DOHH2 (cell line): ENCODE measurements around the gene GIGYF2.

Experiments used
- H3F3A ChIP-seq: fragments of 200-600 bp; sonication (generic), shearing (Covaris generic); 2 replicates; pipeline ENCODE4 v1.6.0; 2016; ENCODE audit warnings: antibody characterized with exemption, mild to moderate bottlenecking; ENCODE audit not compliant: control insufficient read depth, insufficient read depth
- H3K27ac ChIP-seq: fragments of 200-600 bp; sonication (generic); 2 replicates; pipeline ENCODE4 v1.5.1; 2014; ENCODE audit warnings: low read depth, mild to moderate bottlenecking, low read length, moderate library complexity
- H3K27me3 ChIP-seq: fragments of 200-600 bp; sonication (generic); 2 replicates; pipeline ENCODE4 v1.6.1; 2014; ENCODE audit warnings: mild to moderate bottlenecking, low read length, mixed read lengths; ENCODE audit not compliant: control insufficient read depth
- H3K36me3 ChIP-seq: fragments of 200-600 bp; sonication (generic); 2 replicates; pipeline ENCODE4 v1.6.1; 2014; ENCODE audit warnings: mild to moderate bottlenecking, low read length, moderate library complexity, mixed read lengths; ENCODE audit not compliant: control insufficient read depth
- H3K4me1 ChIP-seq: fragments of 200-600 bp; sonication (generic); 2 replicates; pipeline ENCODE4 v1.6.1; 2014; ENCODE audit warnings: mild to moderate bottlenecking, low read length, mixed read lengths; ENCODE audit not compliant: control insufficient read depth
- H3K4me2 ChIP-seq: fragments of 200-600 bp; sonication (generic); 2 replicates; pipeline ENCODE4 v1.6.0; 2014; ENCODE audit warnings: mild to moderate bottlenecking, low read length, moderate library complexity
- H3K4me3 ChIP-seq: fragments of 200-600 bp; sonication (generic); 2 replicates; pipeline ENCODE4 v1.5.1; 2014; ENCODE audit warnings: mild to moderate bottlenecking, low read length, mixed read lengths
- H3K79me2 ChIP-seq: fragments of 200-600 bp; sonication (generic); 2 replicates; pipeline ENCODE4 v1.6.1; 2014; ENCODE audit warnings: mild to moderate bottlenecking, low read length, mixed read lengths; ENCODE audit not compliant: control insufficient read depth
- H3K9me2 ChIP-seq: fragments of 200-600 bp; sonication (generic); replicated peaks from 2 replicates; pipeline ENCODE4 v1.6.1; 2014; ENCODE audit warnings: mild to moderate bottlenecking, low read length, mixed read lengths; ENCODE audit not compliant: control insufficient read depth
- H3K9me3 ChIP-seq: fragments of 200-600 bp; sonication (generic); 2 replicates; pipeline ENCODE4 v1.6.1; 2014; ENCODE audit warnings: antibody characterized with exemption, low read length, mixed read lengths; ENCODE audit not compliant: control insufficient read depth, insufficient read depth
- H4K20me1 ChIP-seq: fragments of 200-600 bp; sonication (generic); 2 replicates; pipeline ENCODE4 v1.6.0; 2014; ENCODE audit warnings: low read depth, mild to moderate bottlenecking, antibody characterized with exemption, low read length, moderate library complexity; ENCODE audit not compliant: control insufficient read depth, insufficient read depth
- CTCF ChIP-seq: fragments of 200-600 bp; sonication (generic); IDR thresholded peaks from one replicate; pipeline ENCODE4 v1.5.1; 2014; ENCODE audit warnings: antibody characterized with exemption, mild to moderate bottlenecking, low read depth, low read length; ENCODE audit not compliant: poor library complexity, severe bottlenecking
- EZH2phosphoT487 ChIP-seq: fragments of 200-600 bp; sonication (generic); IDR thresholded peaks from 2 replicates; pipeline ENCODE4 v1.6.1; 2017; ENCODE audit warnings: borderline replicate concordance, mild to moderate bottlenecking, antibody characterized with exemption, low read length, moderate library complexity, mixed read lengths

The GIGYF2 gene

GRCh38 chr2:232674491-232674890, 22.6 kb upstream of the GIGYF2 start:
- no peaks in the 10 kb centered on the region for H3K9me2 ChIP-seq
- H3K4me3 ChIP-seq = no peak overlapping the region
- H3K27me3 ChIP-seq = peaks cover 6% of the 10 kb centered on the region
- H3K79me2 ChIP-seq = no peaks in the 10 kb centered on the region
- H3K9me3 ChIP-seq = no peaks in the 10 kb centered on the region
- no peaks in the 10 kb centered on the region for H3K36me3 ChIP-seq
- H3K4me1 ChIP-seq = no peaks in the 10 kb centered on the region
- no peaks in the 10 kb centered on the region for H4K20me1 ChIP-seq
- no peaks in the 10 kb centered on the region for H3F3A ChIP-seq
- H3K4me2 ChIP-seq = no peak overlapping the region
- no peak overlapping the region for H3K27ac ChIP-seq
- TF ChIP-seq EZH2phosphoT487 (no peak), CTCF (no peak)

GRCh38 chr2:232675381-232675780, 21.8 kb upstream of the GIGYF2 start:
- TF ChIP-seq CTCF (no peak), EZH2phosphoT487 (no peak)
- Histone ChIP-seq H3K79me2 (no peaks in the 10 kb centered on the region), H3K27ac (no peak overlapping the region), H3K4me1 (no peaks in the 10 kb centered on the region), H3K4me3 (no peak overlapping the region), H3K9me2 (no peaks in the 10 kb centered on the region), H3K27me3 (peaks cover 6% of the 10 kb centered on the region), H3K4me2 (no peak overlapping the region), H3K9me3 (no peaks in the 10 kb centered on the region), H4K20me1 (no peaks in the 10 kb centered on the region), H3F3A (no peaks in the 10 kb centered on the region), H3K36me3 (no peaks in the 10 kb centered on the region)

GRCh38 chr2:232680006-232680405, 17.1 kb upstream of the GIGYF2 start:
- no peaks in the 10 kb centered on the region for H3K36me3 ChIP-seq
- H3K79me2 ChIP-seq = no peaks in the 10 kb centered on the region
- TF ChIP-seq CTCF (no peak), EZH2phosphoT487 (no peak)
- H3K4me3 ChIP-seq = no peak overlapping the region
- no peak overlapping the region for H3K4me2 ChIP-seq
- H3K27me3 ChIP-seq = peaks cover 14% of the 10 kb centered on the region
- H3F3A ChIP-seq = no peaks in the 10 kb centered on the region
- H4K20me1 ChIP-seq = no peaks in the 10 kb centered on the region
- H3K27ac ChIP-seq = no peak overlapping the region
- no peaks in the 10 kb centered on the region for H3K4me1 ChIP-seq
- H3K9me3 ChIP-seq = no peaks in the 10 kb centered on the region
- no peaks in the 10 kb centered on the region for H3K9me2 ChIP-seq

GRCh38 chr2:232681527-232681926, 15.6 kb upstream of the GIGYF2 start:
- no peaks in the 10 kb centered on the region for H3K4me1 ChIP-seq
- H3K27ac ChIP-seq = no peak overlapping the region
- no peaks in the 10 kb centered on the region for H4K20me1 ChIP-seq
- TF ChIP-seq EZH2phosphoT487 (no peak), CTCF (no peak)
- H3K9me2 ChIP-seq = no peaks in the 10 kb centered on the region
- H3K4me2 ChIP-seq = no peak overlapping the region
- H3K9me3 ChIP-seq = no peaks in the 10 kb centered on the region
- H3K36me3 ChIP-seq = no peaks in the 10 kb centered on the region
- no peak overlapping the region for H3K4me3 ChIP-seq
- no peaks in the 10 kb centered on the region for H3K79me2 ChIP-seq
- H3K27me3 ChIP-seq = peaks cover 14% of the 10 kb centered on the region
- H3F3A ChIP-seq = no peaks in the 10 kb centered on the region
